GM19328 (cell line): ENCODE results near the gene GPR37L1.
"Not testable (repeated sequence)": the region's sequence is repeated elsewhere in the genome, so short reads cannot be mapped to it uniquely, and the experiment has no call there.

ENCODE experiments used
- ATAC-seq: cut with Tn5 transposase; IDR thresholded peaks from one replicate; pipeline ENCODE4 v1.9.1; 2021; ENCODE audit warnings: mild to moderate bottlenecking, moderate library complexity; ENCODE audit not compliant: unreplicated experiment

GPR37L1 gene

DNA sequence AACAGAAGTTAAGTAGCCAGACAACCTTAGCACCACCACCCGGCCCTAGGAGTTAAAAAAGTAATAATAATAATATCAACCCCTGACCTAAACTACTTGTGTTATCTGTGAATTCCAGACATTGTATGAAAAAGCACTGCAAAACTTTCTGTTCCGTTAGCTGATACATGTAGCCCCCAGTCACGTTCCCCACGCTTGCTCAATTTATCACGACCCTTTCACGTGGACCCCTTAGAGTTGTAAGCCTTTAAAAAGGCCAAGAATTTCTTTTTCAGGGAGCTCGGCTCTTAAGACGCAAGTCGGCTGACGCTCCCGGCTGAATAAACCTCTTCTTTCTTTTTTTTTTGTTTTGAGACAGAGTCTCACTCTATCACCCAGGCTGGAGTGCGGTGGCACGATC, 44.3 kb downstream of the GPR37L1 start:
- ATAC-seq: not testable (repeated sequence)

DNA sequence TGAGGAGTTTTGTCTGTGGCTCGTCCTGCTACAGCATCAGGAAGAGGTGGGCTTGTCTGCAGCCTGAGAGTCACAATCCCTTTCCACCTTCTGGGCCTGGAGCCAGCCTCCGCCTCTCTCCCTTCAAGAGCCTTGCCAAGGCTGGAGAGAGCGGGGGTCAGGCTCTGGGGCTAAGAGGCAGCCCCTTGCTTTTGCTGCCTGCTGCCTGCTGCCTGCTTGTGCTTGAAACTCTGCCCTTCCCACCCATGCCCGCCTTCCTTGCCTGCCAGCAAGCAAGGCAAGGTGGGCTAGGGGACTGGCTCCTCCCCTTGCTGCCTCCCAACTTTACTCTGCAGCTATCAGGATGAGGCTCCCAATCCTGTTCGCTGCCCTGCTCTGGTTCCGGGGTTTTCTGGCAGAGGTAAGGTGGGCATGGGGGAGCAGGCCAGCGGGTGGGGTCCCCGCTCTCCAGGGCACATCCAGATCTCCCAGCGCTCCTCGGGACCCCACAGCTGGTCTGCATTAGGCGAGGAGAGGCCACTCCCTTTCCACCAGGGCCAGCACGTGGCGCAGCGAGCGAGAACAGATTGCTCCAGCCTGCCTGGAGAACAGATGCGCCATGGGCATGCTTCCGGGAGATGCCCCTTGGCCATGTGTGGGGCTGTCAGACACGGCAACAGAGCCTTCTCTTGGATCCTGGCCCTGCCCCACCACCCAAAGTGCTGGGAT, 45.1 kb downstream of the GPR37L1 start:
- no peak for ATAC-seq

DNA sequence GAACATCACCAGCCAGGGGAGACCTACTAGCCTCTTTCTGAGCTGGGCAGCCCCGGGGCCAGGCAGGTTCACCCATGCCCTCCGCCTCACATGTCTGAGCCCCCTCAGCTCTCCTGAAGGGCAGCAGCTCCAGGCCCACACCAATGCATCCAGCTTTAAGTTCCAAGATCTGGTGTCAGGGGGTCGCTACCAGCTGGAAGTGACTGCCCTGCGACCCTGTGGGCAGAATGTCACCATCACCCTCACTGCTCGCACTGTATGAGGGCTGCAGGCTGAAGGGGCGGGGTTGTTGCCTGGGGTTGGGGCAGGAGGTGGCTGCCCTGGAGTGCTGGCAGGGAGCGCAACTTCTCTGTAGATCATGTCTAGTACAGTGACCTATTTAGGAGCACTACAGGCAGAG, 46.1 kb downstream of the GPR37L1 start:
- no peak for ATAC-seq

DNA sequence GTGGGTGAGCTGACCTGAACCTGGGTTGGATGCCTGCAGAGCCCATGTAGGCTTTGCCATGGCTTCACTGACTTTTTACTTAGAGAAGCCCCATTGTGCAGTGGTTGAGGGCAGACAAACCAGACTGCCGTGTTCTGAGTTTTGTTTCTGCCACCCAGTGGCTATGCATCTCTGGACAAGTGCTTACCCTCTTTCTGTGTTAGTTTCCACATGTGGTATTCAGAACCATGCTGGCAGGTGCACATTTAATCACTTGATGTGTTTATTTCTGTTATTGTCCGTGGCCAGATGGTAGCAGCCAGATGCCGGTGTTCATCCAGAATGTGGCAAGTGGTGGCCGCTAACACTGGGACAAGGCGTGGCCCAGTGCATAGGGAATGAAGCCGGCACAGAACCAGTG, 48.0 kb downstream of the GPR37L1 start:
- ATAC-seq: no peak

DNA sequence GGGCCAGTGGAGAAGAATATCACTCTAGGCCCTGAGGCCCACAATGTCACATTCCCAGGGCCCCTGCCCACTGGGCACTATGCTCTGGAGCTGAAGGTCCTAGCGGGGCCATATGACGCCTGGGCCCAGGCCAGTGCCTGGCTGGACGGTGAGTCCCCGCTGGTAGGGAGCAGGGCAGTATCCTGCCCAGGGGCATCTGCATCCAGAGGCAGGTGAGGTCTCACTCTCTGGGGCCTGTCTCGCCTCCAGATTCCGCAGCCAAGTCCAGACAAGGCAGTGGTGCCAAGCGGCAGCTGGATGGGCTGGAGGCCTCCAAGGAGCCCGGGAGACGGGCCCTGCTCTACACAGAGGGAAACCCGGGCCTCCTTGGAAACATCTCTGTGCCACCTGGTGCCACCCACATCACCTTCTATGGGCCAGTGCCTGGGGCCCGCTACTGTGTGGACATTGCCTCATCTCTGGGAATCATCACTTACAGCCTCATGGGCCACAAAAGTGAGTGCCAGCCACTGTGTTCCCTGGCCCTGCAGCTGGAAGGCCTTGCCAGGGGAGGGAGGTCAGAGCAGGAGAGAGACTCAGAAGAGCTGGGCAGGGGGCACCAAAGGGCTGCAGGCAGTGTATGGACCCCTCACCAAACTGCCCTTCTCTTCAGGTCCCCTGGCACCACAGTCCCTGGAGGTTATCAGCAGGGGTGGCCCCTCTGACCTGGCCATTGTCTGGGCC, 48.7 kb downstream of the GPR37L1 start:
- ATAC-seq: no peak

DNA sequence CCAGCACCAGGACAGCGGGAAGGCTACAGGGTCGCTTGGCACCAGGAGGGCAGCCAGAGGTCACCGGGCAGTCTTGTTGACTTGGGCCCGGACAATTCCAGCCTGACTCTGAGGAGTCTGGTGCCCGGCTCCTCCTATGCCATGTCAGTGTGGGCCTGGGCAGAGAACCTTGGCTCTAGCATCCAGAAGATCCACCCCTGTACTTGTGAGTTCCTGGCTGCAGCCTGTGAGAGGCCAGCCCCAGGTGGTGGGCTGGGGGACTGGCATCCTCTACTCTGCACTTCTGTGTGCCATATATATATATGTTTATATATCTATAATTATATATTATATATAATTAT, 49.3 kb downstream of the GPR37L1 start:
- ATAC-seq: no peak

DNA sequence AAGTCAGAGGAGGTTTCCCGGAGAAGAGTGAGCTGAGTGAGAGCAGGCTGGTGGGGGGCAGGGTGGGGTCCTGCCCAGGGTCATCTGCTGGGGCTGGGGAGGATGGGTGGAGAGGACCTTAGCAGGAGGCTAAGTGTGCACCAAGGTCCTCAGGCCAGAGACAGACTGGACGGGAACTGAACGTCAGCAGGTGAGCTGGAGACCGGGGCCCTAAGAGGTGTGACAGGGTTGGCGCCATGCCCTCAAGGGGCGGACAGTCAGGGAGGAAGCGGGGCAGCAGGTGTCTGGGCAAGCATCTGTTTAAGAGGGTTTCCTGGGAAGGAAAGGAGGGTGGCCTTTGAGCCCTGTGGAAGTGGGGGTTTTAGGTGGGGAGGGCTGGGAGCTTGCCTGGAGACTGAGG, 51.3 kb downstream of the GPR37L1 start:
- no peak for ATAC-seq

DNA sequence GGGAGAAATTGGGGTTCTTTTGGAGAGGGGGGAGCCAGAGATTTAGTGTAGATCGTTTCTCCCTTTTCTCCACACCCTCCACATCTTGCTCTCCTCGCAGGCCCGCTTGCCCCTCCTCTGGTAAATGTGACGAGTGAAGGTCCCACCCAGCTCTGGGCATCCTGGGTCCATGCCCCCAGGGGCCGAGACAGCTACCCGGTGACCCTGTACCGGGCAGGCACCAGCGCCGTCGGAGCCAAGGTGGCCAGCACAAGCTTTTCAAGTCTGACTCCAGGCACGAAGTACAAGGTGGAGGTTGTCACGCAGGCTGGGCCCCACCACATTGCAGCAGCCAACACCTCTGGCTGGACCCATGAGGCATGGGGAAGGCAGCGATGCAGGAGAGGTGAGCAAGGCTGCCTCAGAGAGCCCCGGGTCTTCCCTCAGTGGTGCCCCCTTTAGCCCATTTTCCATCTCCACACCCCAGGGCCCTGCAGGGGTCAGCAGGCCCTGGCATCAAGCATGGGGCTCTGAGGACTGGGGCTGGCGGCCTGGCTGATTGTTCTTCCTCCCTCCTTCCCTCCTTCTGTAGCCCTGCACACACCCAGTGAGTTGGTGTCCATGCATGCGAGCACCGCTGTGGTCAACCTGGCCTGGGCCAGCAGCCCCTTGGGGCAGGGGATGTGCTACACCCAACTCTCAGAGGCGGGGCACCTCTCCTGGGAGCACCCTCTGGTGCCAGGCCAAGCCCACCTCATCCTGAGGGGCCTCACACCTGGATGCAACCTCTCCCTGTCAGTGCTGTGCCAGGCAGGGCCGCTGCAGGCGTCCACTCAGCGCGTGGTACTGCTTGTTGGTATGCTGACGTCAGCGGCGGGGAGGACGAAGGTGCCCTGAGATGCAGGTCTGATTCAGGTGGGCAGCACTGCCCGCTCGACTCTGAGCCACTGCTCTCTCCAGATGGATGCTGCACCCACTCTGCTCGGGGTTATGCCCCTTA, 54.5 kb downstream of the GPR37L1 start:
- no peak for ATAC-seq

DNA sequence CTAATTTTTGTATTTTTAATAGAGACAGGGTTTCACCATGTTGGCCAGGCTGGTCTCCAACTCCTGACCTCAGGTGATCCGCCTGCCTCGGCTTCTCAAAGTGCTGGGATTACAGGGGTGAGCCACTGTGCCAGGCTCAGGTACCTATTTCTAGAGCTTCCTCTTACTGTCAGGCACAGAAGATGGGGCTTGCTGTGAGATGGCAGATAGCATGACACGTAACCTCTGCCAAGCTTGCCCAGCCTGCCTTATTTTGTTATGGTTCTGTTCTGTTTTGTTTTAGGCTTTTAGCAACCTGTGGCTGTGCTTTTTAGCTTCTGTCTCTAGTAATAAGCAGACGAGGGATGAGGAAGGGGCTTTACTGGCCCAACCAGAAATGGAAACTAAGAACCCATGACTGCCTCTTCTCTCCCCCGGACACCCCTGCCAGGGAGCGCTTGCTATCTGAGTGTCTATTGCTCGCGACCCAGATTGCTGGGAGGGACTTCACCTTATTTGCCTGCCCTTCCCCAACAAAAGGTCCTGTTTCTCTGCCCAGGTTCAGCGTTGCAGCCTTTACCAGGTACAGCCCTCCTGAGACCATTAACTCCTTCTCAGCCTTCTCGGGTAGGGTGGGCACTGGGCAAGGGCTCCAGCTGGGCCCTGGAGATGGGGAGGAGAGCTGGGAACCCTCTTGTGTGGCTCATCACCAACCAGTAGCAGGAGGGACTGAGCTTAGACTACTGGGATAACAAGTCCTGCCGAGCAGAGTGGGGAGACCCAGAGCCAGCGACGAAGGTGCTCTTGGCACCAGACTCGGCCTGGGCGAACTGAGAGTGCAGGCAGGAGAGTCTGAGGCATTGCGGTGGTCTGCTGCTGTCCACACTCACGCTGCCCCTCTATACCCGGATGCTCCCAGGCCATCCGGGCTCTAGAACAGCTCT, 57.4 kb downstream of the GPR37L1 start:
- ATAC-seq: no peak

DNA sequence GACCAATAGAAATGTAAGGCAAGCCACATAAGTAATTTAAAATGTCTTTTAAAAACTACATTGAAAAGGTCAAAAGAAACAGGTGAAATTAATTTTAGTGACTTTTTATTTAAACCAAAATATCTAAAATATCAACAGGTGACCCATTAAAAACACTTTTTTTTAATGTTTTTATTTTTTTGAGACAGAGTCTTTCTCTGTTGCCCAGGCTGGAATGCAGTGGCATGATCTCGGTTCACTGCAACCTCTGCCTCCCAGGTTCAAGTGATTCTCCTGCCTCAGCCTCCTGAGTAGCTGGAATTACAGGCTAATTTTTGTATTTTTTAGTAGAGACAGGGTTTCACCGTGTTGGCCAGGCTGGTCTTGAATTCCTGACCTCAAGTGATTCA, 58.0 kb downstream of the GPR37L1 start:
- ATAC-seq: not testable (repeated sequence)

DNA sequence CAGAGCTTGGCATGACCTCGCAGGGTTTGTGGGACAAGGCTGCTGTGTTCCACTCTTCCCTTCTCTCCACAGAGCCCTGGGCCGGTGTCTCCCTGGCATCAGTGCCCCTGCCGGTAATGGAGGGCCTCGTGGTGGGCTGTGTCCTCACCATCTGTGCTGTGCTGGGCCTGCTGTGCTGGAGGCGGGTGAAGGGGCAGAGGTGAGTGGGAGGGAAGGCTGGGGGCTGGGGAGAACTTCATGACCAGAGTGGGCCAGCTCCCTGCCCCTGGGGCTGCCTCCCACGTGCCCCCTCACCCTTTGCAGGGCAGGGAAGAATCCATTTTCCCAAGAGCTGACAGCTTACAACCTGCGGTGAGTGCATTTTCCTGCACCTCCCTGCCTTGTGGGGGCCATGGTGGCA, 58.9 kb downstream of the GPR37L1 start:
- ATAC-seq: no peak

DNA sequence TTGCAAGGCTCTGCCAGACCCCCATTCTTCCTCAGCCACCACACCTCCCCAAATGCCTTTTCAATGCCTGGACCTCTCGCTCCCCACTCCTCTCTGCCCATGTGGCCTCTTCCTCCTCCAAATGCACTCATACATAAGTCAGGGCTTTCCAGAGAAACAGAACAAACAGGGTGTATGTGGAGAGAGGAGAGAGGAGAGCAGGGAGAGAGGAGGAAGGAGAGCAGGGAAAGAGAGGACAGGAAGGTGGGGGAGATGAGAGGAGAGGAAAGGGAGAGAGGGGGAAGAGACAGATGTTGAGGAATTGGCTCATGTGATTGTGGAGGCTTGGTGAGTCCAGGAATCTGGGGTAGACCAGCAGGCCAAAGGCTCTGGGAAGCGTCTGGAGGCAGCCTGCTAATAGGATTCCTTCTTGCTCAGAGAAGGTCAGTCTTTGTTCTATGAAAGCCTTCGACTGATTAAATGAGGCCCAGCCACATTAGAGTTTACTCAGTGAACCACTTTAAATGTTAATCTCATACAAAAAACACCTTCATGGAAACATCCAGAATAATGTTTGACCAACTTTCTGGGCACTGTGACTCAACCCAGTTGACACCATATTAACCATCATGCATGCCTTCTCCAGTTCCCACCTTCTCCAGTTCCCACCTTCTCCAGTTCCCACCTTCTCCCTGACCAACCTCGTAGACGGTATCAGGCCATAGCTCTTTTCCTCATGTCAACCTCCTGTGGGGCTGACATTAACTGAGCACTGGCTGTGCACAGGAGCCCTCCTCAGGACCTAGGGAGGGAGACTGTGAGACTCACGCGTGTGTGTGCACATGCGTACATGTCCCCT, 59.5 kb downstream of the GPR37L1 start:
- ATAC-seq: no peak
